RPMI8226 (cell line): Measurements from ENCODE around the gene LY9.
"Not testable (repeated sequence)": the region's sequence is repeated elsewhere in the genome, so short reads cannot be mapped to it uniquely, and the experiment has no call there.

Source experiments
- DNase-seq: peaks from one replicate; pipeline ENCODE4 v3.0.0-alpha.2; 2015

LY9 gene

DNA sequence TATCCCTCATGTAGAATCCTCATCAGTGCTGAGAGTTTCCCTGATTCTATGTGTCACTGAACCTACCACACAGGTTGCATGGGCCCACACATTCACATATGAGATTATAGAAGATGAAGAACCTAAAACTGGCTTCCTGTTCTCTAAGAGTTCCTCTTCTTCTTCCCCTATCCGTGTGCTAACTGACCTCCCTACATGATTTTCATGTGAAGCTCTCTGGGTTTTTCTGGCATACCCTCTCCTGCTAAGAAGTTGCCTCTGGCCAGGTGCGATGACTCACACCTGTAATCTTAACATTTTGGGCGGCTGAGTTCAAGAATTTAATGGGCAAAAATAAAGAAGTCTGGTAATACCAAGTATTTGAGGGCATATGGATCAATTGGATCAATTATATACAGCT is 72.2 kb downstream of the LY9 start:
- DNase-seq: no peak

DNA sequence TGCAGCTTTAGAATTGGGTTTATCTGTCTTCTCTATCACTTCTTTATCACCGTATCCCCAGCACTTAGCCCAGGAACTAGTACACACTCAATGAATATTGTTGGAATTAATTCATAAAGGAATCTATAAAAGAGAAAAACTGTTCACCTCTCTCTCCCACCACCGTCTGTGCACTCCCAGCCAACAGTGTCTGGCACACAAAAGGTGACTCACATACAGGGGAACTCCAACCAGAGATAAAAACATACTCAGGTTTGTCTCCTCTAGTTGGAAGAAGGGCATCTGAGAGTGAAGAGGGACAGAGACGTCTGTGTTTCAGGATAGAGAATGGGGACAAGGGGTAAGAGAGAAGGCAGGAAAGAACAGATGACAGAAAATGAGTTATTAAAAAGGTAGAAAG is 79.0 kb downstream of the LY9 start:
- no peak for DNase-seq

DNA sequence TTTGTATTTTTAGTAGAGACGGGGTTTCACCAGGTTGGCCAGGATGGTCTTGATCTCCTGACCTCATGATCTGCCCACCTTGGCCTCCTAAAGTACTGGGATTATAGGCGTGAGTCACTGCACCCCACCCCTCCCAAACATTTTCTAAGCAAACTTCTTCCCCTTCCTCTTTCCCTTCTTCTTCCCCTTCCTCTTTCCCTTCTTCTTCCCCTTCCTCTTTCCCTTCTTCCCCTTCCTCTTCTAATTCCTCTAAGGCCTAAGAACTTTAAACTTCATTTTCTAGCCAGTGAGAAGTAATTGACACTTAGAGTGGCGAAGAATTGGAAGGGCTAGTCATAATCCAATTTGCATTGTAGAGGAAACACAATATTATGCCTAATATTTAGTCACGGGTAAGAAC is 79.6 kb downstream of the LY9 start:
- DNase-seq: not testable (repeated sequence)

DNA sequence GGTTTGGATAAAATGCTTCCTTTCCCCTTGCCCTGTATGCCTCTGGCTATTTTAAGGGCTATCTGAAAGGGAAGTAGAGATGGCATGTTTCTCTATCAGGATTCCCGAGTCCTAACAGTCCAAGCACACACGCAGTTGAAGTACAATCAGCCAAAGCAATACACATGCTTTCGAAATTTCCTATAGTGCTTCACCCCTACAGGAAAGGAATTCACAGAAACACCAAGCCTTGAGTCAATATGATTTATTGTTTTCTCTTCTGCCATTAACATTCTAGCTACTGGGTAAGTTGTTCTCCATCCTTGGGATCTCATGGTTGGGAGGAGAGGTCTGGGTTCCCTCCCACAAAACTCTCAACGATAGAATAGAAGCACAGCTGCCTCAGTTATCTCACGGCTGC is 80.3 kb downstream of the LY9 start:
- no peak for DNase-seq

DNA sequence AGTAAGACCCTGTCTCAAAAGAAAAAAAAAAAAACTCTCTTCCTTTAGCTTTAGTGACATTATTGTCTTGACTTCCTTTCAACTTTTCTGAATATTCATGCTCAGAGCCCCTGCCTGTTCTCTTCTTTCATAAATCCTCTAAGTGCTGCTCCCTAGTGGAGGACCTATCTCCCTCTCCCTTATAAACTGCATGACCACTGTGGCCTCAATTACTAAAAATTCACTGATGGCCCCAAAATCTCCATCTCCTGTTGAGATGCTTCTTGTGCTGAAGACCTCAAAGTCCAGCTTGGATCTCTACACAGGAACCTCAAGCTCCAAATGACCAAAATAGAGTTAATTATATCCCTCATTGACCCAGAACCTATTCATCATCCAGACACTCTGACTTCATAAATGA is 81.2 kb downstream of the LY9 start:
- peak; percentile 7 for DNase-seq
